GM21367 (cell line): ENCODE results near the gene SPEF2.

Source experiments
- ATAC-seq: cut with Tn5 transposase; IDR thresholded peaks from one replicate; pipeline ENCODE4 v1.9.1; 2021; ENCODE audit not compliant: unreplicated experiment

Gene SPEF2

DNA sequence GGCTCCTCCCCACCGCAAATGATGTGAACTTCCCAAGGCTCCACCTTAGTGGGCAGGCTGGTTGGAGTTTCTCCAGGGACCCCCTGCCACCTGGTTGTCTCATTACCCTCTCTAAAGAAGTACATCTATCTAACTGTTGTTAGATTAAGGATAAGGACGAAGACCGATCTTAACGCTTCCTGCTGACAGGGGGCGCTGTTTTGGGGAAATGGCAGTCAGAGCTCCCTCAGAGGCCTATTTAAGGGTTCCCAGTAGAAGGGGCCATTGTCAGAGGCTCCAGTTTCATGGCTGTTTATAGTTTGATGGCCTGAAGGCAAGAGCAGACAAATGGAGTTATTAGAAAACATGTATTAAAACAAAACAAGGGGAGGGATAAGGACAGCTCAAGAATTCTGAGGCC lies 100.1 kb downstream of the SPEF2 start:
- no peak for ATAC-seq

GRCh38 chr5:35735718-35736117 lies 118.1 kb downstream of the SPEF2 start:
- ATAC-seq: no peak

GRCh38 chr5:35736280-35736679 lies 118.6 kb downstream of the SPEF2 start:
- ATAC-seq: no peak

DNA sequence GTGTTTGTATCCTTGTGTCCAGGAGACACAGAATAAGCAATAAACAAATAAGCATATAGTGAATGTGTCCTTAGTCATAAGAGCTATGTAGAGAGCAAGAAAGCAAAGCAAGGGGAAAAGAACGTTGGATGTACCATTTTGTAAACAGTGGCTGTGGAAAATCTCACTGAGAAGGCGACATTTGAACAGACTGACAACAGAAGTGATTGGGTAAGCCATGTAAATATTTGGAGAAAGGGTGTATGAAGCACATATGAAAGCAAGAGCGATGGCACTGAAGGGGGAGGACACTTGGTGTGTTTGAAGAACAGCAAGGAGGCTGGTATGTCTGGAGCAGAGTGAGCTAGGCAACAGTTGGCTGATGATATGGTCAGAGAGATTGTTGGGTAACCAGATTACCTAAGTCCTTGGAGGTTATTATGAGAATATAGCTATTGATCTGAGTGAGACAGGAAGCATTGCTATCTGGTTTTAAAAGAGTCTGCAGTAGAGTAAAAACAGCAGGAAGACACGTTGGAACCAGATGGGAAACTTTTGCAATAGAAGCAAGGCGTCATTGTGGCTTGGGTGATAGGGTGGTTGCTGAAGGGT lies 123.6 kb downstream of the SPEF2 start:
- no peak for ATAC-seq

DNA sequence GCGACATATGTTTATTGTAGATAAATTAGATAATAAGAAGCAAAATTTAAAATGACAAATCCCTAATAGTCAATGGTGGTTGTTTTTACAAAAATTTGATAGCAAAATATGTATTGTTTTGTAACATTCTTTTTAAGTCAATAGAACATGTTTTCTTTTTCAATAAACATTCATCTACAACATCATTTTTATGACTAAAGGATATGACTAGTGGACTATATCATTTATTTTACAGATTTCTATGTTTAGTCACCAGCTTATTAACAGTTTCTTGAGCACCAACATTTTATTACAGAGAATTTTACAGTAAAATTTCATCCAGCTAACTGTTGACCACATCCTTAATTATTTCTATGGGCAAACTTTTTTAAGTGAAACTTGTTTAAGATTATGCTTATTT lies 124.3 kb downstream of the SPEF2 start:
- no peak for ATAC-seq

DNA sequence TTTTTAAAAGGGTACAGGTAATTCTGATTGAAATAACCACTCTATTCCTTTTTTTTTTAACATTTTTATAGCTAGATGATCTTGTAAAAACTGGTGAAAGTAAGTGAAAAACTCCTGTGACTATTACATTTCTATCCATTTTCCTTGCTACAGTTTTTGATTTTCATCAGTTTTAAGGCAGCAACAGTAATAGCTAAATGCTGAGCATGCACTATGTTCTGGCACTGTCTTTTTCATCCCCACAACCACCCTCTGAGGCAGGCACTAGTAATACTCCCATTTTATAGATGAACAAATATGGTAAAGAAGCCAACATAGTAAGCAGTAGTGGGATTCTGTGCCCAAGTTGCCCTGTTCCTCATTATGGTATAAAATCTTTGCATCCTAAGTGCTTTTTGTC lies 126.0 kb downstream of the SPEF2 start:
- ATAC-seq: no peak

- no peak for ATAC-seq
Measured at GRCh38 chr5:35745193-35745592, 127.5 kb downstream of the SPEF2 start.

DNA sequence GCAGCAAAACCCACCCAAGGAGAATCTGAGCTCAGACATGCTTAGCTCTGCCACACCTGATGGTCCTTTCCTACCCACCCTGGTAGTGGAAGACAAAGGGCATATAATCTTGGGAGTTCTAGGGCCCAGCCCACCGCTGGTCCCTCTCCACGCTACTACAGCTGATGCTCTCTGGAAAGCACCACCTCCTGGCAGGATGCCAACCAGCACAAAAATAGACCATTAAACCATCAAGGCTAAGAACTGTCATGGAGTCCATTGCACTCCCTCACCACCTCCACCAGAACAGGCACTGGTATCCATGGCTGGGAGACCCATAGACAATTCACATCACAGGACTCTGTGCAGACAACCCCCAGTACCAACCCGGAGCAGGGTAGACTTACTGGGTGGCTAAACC lies 128.0 kb downstream of the SPEF2 start:
- ATAC-seq: no peak

- no peak for ATAC-seq
Measured at GRCh38 chr5:35752012-35752411, 134.3 kb downstream of the SPEF2 start.

DNA sequence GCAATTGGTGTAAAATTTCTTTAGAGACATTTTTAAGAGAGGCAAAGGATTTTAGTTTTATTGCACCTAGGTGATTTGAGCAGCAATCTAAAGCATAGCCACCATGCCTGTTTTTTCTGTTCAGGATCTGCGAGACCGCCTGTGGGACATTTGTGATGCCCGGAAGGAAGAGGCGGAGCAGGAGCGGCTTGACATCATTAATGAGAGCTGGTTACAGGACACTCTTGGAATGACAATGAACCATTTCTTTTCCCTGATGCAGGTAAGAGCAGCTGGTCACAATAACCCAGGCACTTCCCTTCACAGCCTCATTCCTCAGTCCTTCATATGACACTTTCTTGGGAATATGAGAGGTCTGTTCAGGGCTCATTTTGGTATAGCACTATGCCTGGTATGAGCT lies 135.8 kb downstream of the SPEF2 start:
- no peak for ATAC-seq

GRCh38 chr5:35754481-35754880 lies 136.8 kb downstream of the SPEF2 start:
- no peak for ATAC-seq

- ATAC-seq: no peak
Measured at GRCh38 chr5:35755966-35756365, 138.3 kb downstream of the SPEF2 start.

DNA sequence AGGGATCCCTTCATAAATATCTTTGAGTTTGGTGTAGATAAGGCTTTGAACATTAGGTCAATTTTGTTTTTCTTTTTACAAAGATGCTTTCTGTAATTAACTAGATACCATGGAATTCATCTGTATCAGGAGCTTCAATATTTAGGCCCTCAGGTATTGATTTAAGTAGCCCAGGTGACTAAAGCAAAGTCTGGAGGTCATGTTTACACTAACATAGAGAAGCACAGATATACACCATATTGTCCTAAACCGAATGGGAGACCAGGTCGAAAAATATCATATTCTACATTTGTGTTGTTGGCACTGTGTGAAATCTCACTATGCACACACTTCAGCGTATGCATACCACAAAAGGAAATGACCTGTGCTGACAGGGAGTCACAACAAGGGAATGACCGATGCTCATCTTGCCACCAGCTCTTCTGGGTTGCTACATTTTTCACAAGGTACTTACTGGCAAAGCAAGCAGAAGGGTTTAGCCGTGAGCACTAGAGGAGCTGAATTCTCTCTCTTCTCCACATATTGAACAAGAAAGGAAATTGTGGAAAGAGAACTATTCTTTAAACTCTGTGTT lies 140.6 kb downstream of the SPEF2 start:
- no peak for ATAC-seq

DNA sequence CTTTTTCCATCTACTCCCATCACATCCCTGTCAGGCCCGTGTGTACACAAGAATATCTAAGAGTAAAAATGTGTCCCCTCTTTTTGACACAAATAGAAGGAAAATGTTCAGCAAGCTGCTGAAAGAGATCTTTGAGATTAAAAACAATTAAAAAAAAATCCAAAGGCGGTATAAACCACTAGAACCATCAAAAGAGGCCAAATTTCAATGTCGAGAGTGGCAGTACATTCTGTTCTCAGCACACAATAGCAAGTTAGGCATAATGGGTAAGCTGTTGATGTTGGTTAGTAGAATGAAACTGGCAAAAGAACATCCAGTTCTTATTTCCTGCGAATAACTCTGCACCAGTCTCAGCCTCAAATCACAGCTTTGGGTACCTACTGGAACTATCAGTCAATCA lies 143.9 kb downstream of the SPEF2 start:
- ATAC-seq: no peak

GRCh38 chr5:35762368-35762767 lies 144.7 kb downstream of the SPEF2 start:
- no peak for ATAC-seq

DNA sequence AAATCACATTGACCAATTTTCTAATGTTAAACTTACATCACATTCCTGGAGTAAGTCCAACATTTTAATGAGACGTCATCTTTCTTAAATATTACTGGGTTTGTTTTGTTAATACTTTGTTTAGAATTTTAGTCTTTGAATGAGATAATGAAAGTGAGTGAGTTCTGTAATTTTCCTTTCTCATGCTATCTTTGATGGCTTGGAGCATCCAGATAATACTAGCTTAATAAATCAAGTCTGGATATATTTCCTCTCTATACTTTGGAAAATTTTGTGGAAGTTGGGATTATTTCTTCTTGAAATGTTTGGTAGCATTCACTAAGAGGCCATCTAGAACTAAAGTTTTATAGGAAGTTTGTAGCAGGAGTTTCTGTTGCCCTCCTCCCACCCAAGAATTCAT lies 148.3 kb downstream of the SPEF2 start:
- no peak for ATAC-seq

DNA sequence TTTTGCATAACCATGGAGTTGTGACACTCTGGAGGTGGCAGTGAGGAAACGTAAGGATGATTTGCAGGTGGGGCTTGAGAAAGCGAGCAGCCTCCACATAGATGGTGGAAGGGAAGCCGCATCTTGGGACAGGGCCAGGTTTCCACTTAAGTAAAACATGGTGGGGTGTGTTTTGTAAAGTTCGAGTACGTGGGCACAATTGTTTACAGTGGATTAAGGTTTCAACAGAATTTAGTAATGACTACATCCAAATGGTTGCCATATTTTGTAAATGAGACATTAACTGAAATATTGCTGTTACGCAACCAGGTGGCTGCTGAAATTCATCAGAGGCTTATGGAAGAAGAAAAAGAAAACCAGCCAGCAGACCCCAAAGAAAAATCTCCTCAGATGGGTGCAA lies 153.6 kb downstream of the SPEF2 start:
- ATAC-seq: no peak

DNA sequence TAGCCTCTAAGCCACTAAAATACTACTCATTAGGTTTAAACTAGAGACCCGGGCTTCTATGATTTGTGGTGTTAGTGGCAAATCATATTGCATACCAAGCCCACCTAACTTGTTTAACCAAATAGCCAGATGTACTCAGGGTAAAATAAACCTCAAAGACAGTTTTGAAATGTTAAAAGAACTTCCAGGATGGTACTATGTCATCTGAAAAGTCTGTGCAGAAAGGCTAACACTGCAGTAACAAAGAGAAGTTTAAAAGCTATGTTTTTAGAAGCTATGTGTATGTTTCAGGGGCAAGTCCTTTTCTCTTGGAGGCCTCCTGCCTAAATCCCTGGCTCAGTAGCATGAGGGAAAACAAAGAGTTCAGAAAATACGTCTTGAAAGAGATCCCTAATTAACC lies 154.2 kb downstream of the SPEF2 start:
- ATAC-seq: no peak

GRCh38 chr5:35773967-35774366 lies 156.3 kb downstream of the SPEF2 start:
- no peak for ATAC-seq

DNA sequence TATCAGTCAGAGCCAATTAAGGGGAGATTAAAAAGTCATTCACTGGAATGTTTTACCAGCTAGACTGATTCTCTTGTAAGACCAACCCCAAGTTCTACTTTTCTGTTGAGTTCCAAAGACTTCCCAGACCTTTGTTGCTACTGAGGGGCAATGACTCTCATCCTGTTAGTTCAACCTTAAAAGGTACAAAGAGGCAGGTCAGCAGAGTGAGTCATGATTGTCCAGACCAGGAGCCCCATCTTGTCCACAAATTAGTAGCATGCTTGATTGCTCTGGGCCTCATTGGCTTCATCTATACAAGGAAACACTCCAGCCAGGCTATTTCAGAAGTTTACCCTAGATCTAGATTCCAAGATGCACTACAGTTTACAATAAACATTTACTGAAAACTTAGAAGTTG lies 159.1 kb downstream of the SPEF2 start:
- no peak for ATAC-seq

GRCh38 chr5:35777358-35778087 lies 159.9 kb downstream of the SPEF2 start:
- peak; percentile 59 for ATAC-seq

GRCh38 chr5:35778259-35778769 lies 160.7 kb downstream of the SPEF2 start:
- ATAC-seq: no peak
